ENCODE data around the gene LAG3.

DNA sequence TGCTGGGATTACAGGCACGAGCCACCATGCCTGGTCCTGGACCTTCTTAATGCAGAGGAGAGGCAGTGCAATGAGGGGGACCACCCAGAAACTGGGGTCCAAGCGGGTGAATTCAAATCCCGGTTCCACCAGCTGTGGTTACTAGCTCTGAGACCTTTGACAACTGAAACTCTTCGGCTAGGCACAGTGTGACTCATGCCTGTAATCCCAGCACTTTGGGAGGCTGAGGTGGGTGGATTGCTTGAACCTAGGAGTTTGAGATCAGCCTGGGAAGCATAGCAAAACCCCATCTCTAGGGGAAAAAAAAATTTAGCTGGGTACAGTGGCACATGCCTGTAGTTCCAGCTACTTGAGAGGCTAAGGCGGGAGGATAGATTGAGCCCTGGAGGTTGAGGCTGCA, 12.0 kb downstream of the LAG3 start:
- TF ChIP-seq, protein P1, sequence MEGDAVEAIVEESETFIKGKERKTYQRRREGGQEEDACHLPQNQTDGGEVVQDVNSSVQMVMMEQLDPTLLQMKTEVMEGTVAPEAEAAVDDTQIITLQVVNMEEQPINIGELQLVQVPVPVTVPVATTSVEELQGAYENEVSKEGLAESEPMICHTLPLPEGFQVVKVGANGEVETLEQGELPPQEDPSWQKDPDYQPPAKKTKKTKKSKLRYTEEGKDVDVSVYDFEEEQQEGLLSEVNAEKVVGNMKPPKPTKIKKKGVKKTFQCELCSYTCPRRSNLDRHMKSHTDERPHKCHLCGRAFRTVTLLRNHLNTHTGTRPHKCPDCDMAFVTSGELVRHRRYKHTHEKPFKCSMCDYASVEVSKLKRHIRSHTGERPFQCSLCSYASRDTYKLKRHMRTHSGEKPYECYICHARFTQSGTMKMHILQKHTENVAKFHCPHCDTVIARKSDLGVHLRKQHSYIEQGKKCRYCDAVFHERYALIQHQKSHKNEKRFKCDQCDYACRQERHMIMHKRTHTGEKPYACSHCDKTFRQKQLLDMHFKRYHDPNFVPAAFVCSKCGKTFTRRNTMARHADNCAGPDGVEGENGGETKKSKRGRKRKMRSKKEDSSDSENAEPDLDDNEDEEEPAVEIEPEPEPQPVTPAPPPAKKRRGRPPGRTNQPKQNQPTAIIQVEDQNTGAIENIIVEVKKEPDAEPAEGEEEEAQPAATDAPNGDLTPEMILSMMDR (conservative IDR thresholded peaks at IDR 0.05; ENCODE audit: low read length) = no peak
- no peak for TF ChIP-seq EZH2phosphoT487 (IDR thresholded peaks at IDR 0.05; ENCODE audit: borderline replicate concordance, low read depth, low read length)
